OCI-LY3 (cell line): ENCODE data around the gene PSMG2.

Source experiments
- CTCF ChIP-seq: fragments of 200-600, 300-600 bp; sonication (generic); IDR thresholded peaks from 2 replicates; pipeline ENCODE4 v1.5.1; 2014; ENCODE audit warnings: antibody characterized with exemption, low read length, low read depth
- EZH2phosphoT487 ChIP-seq: fragments of 200-600 bp; shearing (Covaris generic); IDR thresholded peaks from 2 replicates; pipeline ENCODE4 v1.6.1; 2018; ENCODE audit warnings: antibody characterized with exemption, mixed run types, low read depth

DNA sequence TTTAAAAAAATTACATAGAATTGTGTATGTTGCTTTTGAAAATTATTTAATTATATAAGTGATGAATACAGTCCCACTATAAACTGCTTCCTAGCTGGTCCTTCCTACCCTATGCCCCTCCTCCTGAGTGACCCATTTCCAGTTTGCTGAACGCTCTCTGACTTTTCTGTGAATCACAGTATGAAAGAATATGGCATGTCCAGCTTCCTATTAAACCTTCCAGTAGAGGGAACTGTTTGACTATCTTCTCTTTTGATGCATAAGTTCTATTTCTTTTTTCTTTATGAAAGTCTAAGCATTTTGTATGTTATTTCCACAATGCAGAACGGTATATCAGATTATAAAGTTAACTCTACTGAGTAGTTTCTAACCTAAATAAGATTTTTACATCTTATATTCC lies 41.3 kb downstream of the PSMG2 start:
- TF ChIP-seq CTCF (peak; percentile 78), EZH2phosphoT487 (no peak)
